HG02798 (cell line): ENCODE measurements around the gene CYP2W1.

Source experiments
- ATAC-seq: cut with Tn5 transposase; IDR thresholded peaks from one replicate; pipeline ENCODE4 v1.9.1; 2021; ENCODE audit warnings: mild to moderate bottlenecking; ENCODE audit not compliant: unreplicated experiment, poor library complexity

The CYP2W1 gene

GRCh38 chr7:978416-979091 lies 4.4 kb upstream of the CYP2W1 start:
- no peak for ATAC-seq

DNA sequence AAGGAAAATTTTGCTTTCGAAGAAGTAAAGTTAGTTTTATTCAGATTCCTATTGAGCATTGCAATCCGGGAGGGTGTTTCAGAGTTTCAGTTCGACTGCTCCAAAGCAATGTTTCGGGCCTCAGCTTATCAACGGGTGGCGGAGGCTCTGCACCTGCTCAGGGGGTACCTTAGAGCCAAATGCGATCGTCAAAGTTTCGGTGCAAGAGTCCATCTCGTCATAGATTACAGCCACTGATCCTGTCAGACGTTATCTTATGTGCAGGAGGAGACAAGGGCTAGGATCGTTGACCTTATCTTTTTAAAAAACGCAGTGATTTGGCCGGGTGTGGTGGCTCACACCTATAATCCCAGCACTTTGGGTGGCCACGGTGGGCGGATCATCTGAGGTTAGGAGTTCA lies 3.8 kb upstream of the CYP2W1 start:
- no peak for ATAC-seq

GRCh38 chr7:979886-980571 lies 3.0 kb upstream of the CYP2W1 start:
- ATAC-seq: no peak

DNA sequence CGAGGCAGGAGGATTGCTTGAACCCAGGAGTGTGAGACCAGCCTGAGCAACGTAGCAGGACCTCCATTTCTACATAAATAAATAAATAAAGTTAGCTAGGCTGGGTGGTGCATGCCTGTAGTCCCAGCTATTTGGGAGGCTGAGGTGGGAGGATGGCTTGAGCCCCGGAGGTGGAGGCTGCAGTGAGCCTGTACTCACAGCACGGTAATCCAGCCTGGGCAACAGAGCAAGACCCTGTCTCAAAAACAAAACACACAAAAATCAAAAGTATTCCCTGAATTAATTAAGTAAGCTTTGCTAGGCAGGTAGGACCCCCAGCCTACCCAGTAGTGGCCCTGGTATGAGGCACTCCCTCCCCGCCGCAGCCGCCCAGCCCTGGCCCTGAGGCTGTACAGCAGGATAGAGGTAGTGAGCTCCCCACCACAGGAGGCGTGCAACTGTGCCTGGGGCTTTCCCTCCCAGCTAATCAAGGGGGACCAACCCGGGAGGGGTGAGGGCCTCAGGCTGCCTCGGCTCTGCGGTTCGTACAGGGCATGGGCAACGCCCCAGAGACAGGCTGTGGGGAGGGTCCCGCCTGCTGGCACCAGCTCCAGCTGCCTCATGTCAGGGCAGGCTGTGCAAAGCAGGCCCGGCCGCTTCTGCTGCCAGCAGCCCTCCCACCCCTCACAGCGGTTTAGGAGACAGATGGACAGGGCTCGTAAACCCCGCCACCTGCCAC lies 1.0 kb upstream of the CYP2W1 start:
- no peak for ATAC-seq

DNA sequence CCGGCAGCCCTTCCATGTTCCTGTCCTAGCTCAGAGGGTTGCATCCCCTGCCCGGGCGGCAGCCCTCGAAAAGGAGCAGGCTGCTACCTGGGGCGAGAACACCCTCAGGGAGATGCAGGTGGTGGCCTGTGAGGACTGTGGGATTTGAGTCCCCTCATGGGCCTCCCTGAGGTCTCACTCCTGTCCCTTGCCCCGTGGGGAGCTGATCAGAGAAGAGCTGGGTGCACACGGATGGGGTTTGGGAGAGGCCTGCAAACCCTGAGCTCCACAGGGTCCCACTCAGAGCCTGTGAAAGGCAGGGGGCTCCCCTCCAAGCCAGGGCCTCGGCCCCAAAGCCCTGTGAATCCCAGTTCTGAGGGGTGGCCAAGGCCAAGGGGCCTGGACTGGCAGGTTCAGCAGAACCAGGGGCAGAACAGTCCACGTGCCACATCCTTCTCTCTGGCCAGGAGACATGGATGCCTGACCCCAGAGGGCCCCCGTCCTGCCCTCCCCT lies 424 bp upstream of the CYP2W1 start:
- ATAC-seq: no peak

- ATAC-seq: no peak
Measured at GRCh38 chr7:983616-984071, 663 bp downstream of the CYP2W1 start.

DNA sequence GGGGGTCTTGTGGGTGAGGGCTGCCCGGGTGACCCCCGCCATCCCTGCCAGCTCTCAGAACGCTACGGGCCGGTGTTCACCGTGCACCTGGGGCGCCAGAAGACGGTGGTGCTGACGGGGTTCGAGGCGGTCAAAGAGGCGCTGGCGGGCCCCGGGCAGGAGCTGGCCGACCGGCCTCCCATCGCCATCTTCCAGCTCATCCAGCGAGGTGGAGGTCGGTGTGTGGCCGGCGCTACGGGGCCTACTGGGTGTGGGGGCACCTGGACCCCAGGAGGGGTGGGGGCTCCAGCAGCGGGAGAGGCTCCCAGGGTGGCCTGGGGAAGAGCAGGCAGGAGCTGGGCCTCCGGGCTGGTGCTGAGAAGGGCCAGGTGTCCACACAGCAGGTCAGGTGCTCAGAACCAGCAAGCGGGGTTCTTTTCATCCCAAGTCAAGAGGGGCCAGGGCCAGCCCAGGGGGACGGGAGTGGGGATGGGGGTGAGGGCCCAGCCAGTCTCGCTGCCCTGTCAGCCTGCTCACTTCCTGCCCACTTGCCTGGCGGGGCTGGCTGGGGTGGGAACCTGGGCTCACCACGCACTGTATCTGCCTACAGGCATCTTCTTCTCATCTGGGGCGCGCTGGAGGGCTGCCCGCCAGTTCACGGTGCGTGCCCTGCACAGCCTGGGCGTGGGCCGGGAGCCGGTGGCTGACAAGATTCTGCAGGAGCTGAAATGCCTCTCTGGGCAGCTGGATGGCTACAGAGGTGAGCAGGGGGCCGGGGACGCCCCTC lies 1.6 kb downstream of the CYP2W1 start:
- no peak for ATAC-seq

DNA sequence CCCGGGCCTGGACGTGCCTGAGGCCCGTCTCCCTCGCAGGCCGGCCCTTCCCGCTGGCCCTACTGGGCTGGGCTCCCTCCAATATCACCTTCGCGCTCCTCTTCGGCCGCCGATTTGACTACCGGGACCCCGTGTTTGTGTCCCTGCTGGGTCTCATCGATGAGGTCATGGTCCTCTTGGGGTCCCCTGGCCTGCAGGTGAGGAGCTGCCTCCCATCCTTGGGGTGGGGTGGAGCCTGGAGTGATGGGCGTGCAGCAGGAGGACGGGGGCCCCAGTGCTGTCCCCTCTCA lies 2.1 kb downstream of the CYP2W1 start:
- ATAC-seq: no peak

- no peak for ATAC-seq
Measured at GRCh38 chr7:985915-986741, 3.1 kb downstream of the CYP2W1 start.

DNA sequence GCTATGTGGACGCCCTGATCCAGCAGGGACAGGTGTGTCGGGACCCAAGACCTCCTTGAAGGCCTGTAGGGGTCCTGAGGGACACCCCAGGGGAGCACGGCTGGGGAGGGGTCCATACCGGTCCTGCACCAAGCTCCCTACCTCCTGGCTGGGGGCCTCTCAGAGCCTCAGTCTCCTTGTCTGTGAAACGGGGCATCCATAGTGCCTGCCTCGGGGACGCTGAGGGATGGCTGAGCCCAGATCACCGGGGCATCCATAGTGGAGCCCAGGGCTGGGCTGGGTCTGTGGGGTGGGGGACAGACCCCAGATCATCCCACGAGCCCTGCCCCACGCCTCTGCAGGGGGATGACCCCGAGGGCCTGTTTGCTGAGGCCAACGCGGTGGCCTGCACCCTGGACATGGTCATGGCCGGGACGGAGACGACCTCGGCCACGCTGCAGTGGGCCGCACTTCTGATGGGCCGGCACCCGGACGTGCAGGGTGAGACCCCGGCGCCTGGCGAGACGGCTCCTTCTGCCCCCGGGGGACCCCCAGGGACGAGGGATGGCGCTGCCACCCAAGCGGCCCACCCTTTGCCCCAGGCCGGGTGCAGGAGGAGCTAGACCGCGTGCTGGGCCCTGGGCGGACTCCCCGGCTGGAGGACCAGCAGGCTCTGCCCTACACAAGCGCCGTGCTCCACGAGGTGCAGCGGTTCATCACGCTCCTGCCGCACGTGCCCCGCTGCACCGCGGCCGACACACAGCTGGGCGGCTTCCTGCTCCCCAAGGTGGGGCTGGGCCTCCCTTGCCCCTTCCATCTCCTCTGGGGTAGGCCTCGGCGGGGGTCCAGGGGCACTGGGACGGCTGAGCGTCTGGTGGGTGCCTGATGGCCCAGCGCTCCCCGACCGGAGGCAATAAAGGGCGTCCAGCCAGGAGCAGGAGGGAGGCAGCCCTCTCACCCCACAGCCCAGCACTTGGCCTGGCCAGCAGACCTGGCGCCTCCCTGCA lies 4.1 kb downstream of the CYP2W1 start:
- no peak for ATAC-seq

DNA sequence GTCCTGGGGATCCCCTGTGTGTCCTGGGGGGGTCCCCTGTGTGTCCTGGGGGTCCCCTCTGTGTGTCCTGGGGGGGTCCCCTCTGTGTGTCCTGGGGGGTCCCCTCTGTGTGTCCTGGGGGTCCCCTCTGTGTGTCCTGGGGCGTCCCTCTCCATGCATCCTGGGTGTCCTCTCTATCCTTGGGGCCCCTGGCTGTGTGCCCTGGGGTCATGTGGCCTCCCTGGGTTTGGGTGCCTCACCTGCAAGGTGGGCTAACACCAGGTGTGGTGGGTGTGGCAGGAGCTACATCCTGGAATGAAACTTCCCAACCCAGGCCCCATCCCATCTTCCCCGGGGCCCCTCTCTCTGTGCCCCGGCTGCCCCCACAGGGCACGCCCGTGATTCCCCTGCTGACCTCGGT lies 4.9 kb downstream of the CYP2W1 start:
- ATAC-seq: no peak

GRCh38 chr7:988426-988911 lies 5.5 kb downstream of the CYP2W1 start:
- ATAC-seq: no peak

- ATAC-seq: no peak
Measured at GRCh38 chr7:988963-989529, 6.1 kb downstream of the CYP2W1 start.

DNA sequence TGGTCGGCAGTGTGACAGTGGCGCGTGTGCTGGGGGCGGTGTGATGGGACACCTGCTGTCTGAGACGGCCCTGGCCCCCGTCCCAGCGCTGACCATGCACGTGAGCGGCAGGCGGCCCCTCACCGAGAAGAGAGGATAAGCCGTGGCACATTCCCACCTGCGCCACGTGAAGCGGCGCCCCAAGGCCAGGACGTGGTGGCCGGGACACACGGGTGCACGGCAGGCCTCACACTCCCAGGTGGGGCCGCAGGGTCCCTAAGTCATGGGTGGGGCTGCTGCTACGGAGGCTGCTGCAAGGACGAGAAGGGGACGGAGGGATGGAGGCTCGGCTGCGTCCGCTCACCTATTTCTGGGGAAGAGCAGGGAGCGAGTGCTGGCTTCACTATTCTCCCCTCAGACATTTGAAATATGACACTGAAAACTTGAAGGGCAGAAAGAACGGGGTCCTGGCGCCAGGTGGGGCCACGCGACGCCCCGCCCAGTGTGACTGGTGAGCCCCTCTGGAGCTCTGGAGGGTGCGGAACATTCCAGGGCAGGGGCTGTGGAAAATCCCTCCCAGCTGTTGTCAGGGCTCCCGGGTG lies 7.5 kb downstream of the CYP2W1 start:
- ATAC-seq: no peak

GRCh38 chr7:990933-991728 lies 8.2 kb downstream of the CYP2W1 start:
- ATAC-seq: no peak

DNA sequence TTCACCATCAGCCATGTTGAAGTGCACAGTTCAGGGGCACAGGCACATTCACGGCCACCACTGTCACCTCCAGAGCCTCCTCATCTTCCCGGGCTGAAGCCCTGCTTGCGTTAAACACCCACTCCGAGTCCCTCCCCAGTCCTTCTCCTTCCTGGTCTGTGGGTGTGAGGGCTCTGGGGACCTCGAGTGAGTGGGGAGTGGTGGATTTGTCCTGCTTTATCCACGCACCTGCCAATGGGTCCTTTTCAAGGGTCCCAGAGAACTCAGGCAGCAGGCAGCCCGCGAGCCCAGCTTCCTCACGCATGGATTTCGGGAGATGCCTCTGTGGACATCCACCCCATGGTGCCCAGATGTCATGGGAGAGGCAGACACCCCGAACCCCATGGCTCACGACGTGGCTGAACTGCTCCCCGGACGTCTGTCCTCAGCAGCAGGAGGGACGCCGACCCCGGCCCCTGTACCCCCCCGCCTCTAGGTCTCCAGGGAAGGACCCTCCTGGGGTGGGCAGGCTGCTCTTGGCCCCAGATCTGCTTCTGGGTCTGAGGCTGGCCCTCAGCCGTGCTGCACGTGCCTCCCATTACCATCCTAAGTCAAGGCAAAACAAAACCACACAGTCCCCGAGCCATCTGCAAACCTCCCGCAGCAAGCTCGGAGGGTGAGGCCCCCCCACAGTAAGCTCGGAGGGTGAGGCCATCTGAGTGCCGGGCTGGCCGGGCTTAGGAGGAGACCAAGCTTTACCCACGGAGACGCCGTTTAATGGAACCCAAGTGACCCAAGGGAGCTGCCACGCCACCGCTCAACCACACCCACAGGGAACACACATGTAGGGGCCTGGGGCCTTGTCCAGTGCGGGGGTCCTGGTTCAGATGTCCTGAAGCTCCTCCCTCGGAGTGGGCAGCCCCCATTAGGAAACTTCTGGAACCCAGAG lies 9.0 kb downstream of the CYP2W1 start:
- no peak for ATAC-seq
